RCC 7860 (cell line): ENCODE data around the gene SMCO3.
"Not testable (repeated sequence)": the region's sequence is repeated elsewhere in the genome, so short reads cannot be mapped to it uniquely, and the experiment has no call there.

Experiments
- DNase-seq: peaks from one replicate; pipeline ENCODE4 v3.0.0-alpha.2; 2015; ENCODE audit warnings: low spot score
- FAIRE-seq: peaks from 2 replicates; lab custom pipeline; 2012; peaks lifted over from hg19 to GRCh38; lab: Jason Lieb, UNC

Gene SMCO3

GRCh38 chr12:14776236-14776961 lies 37.6 kb downstream of the SMCO3 start:
- FAIRE-seq, result no peak
- DNase-seq, result no peak

- DNase-seq (no peak), FAIRE-seq (no peak)
These were observed 38.4 kb downstream of the SMCO3 start for GRCh38 chr12:14775636-14775980.

GRCh38 chr12:14774906-14775635 lies 38.9 kb downstream of the SMCO3 start:
- FAIRE-seq (no peak), DNase-seq (no peak)

GRCh38 chr12:14774074-14774905 lies 39.7 kb downstream of the SMCO3 start:
- peak; percentile 90 for DNase-seq
- FAIRE-seq, result no peak

- no peak for FAIRE-seq
- DNase-seq, result no peak
These were observed 40.3 kb downstream of the SMCO3 start for GRCh38 chr12:14773685-14774073.

GRCh38 chr12:14772946-14773345 lies 41.0 kb downstream of the SMCO3 start:
- DNase-seq, result no peak
- FAIRE-seq, result no peak

GRCh38 chr12:14771651-14772137 lies 42.3 kb downstream of the SMCO3 start:
- no peak for FAIRE-seq
- no peak for DNase-seq

- FAIRE-seq, result peak; percentile 57
- peak; percentile 80 for DNase-seq
These were observed 43.2 kb downstream of the SMCO3 start for GRCh38 chr12:14770496-14771461.

GRCh38 chr12:14769969-14770495 lies 44.0 kb downstream of the SMCO3 start:
- FAIRE-seq (no peak), DNase-seq (peak; percentile 61)

GRCh38 chr12:14769466-14769968 lies 44.5 kb downstream of the SMCO3 start:
- DNase-seq (no peak), FAIRE-seq (no peak)

- DNase-seq (no peak), FAIRE-seq (no peak)
These were observed 45.1 kb downstream of the SMCO3 start for GRCh38 chr12:14768823-14769405.

GRCh38 chr12:14767617-14768016 lies 46.4 kb downstream of the SMCO3 start:
- no peak for FAIRE-seq
- DNase-seq, result no peak

GRCh38 chr12:14766649-14767215 lies 47.2 kb downstream of the SMCO3 start:
- DNase-seq (no peak), FAIRE-seq (no peak)

- not testable (repeated sequence) for DNase-seq, FAIRE-seq
These were observed 48.0 kb downstream of the SMCO3 start for GRCh38 chr12:14766020-14766419.

GRCh38 chr12:14765398-14765797 lies 48.6 kb downstream of the SMCO3 start:
- no peak for DNase-seq
- FAIRE-seq, result no peak

- DNase-seq, FAIRE-seq: not testable (repeated sequence)
These were observed 54.2 kb downstream of the SMCO3 start for GRCh38 chr12:14759711-14760280.

- DNase-seq, result no peak
- no peak for FAIRE-seq
These were observed 57.4 kb downstream of the SMCO3 start for GRCh38 chr12:14756334-14757143.
